GM21825 (cell line): Measurements from ENCODE around the gene THAP7.

Experiments
- ATAC-seq: cut with Tn5 transposase; IDR thresholded peaks from one replicate; pipeline ENCODE4 v1.9.1; 2021; ENCODE audit warnings: mild to moderate bottlenecking, moderate library complexity; ENCODE audit not compliant: unreplicated experiment

Gene THAP7

GRCh38 chr22:20994128-20994901, 7.6 kb downstream of the THAP7 start:
- no peak for ATAC-seq

- ATAC-seq, result no peak
Observed at GRCh38 chr22:20993304-20994127, 8.4 kb downstream of the THAP7 start.

- ATAC-seq, result no peak
Observed at GRCh38 chr22:20992456-20993303, 9.2 kb downstream of the THAP7 start.

GRCh38 chr22:20992056-20992442, 9.9 kb downstream of the THAP7 start:
- no peak for ATAC-seq

- ATAC-seq, result no peak
Observed at GRCh38 chr22:20991252-20992055, 10.5 kb downstream of the THAP7 start.

GRCh38 chr22:20990184-20991180, 11.4 kb downstream of the THAP7 start:
- no peak for ATAC-seq

GRCh38 chr22:20989323-20990138, 12.4 kb downstream of the THAP7 start:
- no peak for ATAC-seq

GRCh38 chr22:20988573-20989322, 13.2 kb downstream of the THAP7 start:
- no peak for ATAC-seq

GRCh38 chr22:20987375-20987774, 14.5 kb downstream of the THAP7 start:
- ATAC-seq, result no peak

- ATAC-seq, result no peak
Observed at GRCh38 chr22:20986365-20986764, 15.6 kb downstream of the THAP7 start.

- ATAC-seq, result no peak
Observed at GRCh38 chr22:20985720-20986119, 16.2 kb downstream of the THAP7 start.

GRCh38 chr22:20983081-20983771, 18.7 kb downstream of the THAP7 start:
- no peak for ATAC-seq

GRCh38 chr22:20982563-20982882, 19.4 kb downstream of the THAP7 start:
- ATAC-seq, result peak; percentile 10

GRCh38 chr22:20981787-20982562, 19.9 kb downstream of the THAP7 start, which contains the start of gene LZTR1:
LZTR1 (plus strand) TSS chr22:20982297; CDS start chr22:20982372, 75 bp downstream.
- ATAC-seq, result peak; percentile 61

GRCh38 chr22:20980938-20981722, 20.8 kb downstream of the THAP7 start:
- ATAC-seq, result no peak

GRCh38 chr22:20980523-20980922, 21.4 kb downstream of the THAP7 start:
- no peak for ATAC-seq
